OCI-LY7 (cell line): ENCODE results near the gene SDR39U1.

ENCODE experiments used
- CTCF ChIP-seq: fragments of 200-600 bp; sonication (generic); conservative IDR thresholded peaks from 2 replicates; pipeline ENCODE4 v1.5.1; 2014; ENCODE audit warnings: mild to moderate bottlenecking, antibody characterized with exemption, low read length, moderate library complexity, mixed read lengths
- EZH2phosphoT487 ChIP-seq: fragments of 200-600 bp; sonication (generic); IDR thresholded peaks from 2 replicates; pipeline ENCODE4 v1.6.1; 2018; ENCODE audit warnings: low read depth, borderline replicate concordance, mild to moderate bottlenecking, mixed run types, antibody characterized with exemption, low read length, moderate library complexity, mixed read lengths

- TF ChIP-seq CTCF (no peak), EZH2phosphoT487 (no peak)
These were observed 43.1 kb downstream of the SDR39U1 start for GRCh38 chr14:24399447-24399822.
